Glutamatergic neuron (in vitro differentiated cells): Measurements from ENCODE around the gene AMPH. TPM values are rescaled to one million over a fixed set of nuclear protein-coding genes. Genes with fewer than 3 reads are reported as not detected.

ENCODE experiments used
- DNase-seq: peaks from one replicate; pipeline ENCODE4 v3.0.0; 2022
- H3K27ac Mint-ChIP-seq: one replicate; pipeline ENCODE4 v1.8.0; 2020; ENCODE audit warnings: mild to moderate bottlenecking, mixed read lengths, inconsistent platforms; ENCODE audit not compliant: unreplicated experiment
- H3K27me3 Mint-ChIP-seq: one replicate; pipeline ENCODE4 v1.8.0; 2020; ENCODE audit warnings: mild to moderate bottlenecking, moderate library complexity, mixed read lengths, inconsistent platforms; ENCODE audit not compliant: unreplicated experiment
- H3K36me3 Mint-ChIP-seq: one replicate; pipeline ENCODE4 v1.8.0; 2020; ENCODE audit warnings: mild to moderate bottlenecking, mixed read lengths, inconsistent platforms; ENCODE audit not compliant: unreplicated experiment
- H3K4me1 Mint-ChIP-seq: one replicate; pipeline ENCODE4 v1.8.0; 2020; ENCODE audit warnings: mild to moderate bottlenecking, low read depth, mixed read lengths, inconsistent platforms; ENCODE audit not compliant: unreplicated experiment
- H3K4me3 Mint-ChIP-seq: one replicate; pipeline ENCODE4 v1.8.0; 2020; ENCODE audit warnings: mild to moderate bottlenecking, mixed read lengths, inconsistent platforms; ENCODE audit not compliant: unreplicated experiment
- H3K9me3 Mint-ChIP-seq: one replicate; pipeline ENCODE4 v1.8.0; 2020; ENCODE audit warnings: mild to moderate bottlenecking, moderate library complexity, mixed read lengths, inconsistent platforms; ENCODE audit not compliant: unreplicated experiment
- total RNA-seq: library from RNA; stranded (reverse); fragmentation: NEBNext Ultra II Directional; extraction: Animal tissue kit (Norgen Biotek cat#: 25700); gene quantifications from one replicate; pipeline ENCODE4 v1.2.1, GENCODE V29; 2021; ENCODE audit not compliant: unreplicated experiment
- TF ChIP-seq, protein P1 (sequence below): fragments of 200-600 bp; sonication (generic); IDR thresholded peaks from one replicate; pipeline ENCODE4 v1.5.0; 2021; ENCODE audit not compliant: partially characterized antibody, unreplicated experiment

The AMPH gene
- total RNA-seq, 1 donor from 2014 or later, result 9.4 TPM

DNA sequence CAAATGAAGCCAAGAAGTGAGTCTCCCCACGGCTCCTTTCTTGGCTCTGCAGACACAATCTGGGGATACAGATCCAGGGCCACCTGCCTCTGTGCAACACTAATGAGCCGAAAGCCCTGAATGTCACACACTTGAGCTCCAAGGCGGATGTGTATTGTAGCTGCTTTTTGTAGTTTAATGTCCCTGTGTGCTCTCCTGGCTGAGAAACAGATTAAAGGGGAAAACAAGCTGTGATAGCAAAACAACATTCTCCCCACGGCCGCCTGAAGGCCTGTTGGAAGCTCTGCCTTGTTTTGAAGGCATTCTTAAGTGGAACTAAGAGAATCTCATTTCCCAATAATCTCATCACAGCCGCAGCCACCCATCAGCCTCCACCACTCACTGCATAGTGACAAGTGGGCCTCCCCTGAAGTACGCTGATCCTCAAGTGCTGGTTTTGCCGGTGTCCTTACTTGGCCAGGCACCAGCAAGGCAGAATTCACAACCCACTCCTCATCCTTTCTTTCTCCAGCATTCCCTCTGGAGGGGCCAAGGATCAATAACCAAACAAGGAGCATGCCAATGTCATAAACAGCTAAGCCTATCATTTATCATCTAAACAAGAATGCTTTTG is 44.4 kb upstream of the AMPH start:
- peaks cover 4% of the 10 kb centered on the region for H3K27me3 Mint-ChIP-seq
- TF ChIP-seq, protein P1, sequence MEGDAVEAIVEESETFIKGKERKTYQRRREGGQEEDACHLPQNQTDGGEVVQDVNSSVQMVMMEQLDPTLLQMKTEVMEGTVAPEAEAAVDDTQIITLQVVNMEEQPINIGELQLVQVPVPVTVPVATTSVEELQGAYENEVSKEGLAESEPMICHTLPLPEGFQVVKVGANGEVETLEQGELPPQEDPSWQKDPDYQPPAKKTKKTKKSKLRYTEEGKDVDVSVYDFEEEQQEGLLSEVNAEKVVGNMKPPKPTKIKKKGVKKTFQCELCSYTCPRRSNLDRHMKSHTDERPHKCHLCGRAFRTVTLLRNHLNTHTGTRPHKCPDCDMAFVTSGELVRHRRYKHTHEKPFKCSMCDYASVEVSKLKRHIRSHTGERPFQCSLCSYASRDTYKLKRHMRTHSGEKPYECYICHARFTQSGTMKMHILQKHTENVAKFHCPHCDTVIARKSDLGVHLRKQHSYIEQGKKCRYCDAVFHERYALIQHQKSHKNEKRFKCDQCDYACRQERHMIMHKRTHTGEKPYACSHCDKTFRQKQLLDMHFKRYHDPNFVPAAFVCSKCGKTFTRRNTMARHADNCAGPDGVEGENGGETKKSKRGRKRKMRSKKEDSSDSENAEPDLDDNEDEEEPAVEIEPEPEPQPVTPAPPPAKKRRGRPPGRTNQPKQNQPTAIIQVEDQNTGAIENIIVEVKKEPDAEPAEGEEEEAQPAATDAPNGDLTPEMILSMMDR, result no peak
- H3K27ac Mint-ChIP-seq, result no peak overlapping the region
- no peaks in the 10 kb centered on the region for H3K9me3 Mint-ChIP-seq
- no peak overlapping the region for H3K4me3 Mint-ChIP-seq
- H3K4me1 Mint-ChIP-seq, result no peaks in the 10 kb centered on the region
- DNase-seq, result no peak
- no peaks in the 10 kb centered on the region for H3K36me3 Mint-ChIP-seq

DNA sequence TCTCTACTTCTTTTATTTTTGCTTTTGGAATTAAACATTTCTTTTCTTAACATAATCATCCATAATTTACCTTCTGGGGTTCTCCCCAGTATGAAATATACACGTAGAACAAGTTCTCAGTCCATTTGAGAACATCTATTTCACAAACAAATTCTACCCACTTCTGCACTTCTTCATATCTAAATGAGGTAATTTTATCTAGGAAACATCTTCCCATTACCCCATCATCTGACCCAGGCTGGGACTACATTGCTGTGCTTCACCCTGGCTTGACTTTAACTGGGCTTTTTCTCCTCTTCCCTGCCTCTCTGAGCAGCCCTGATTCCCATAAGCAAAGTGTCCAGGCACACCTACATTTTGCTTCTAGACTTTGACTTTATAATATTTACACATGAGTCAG is 43.3 kb upstream of the AMPH start:
- H3K9me3 Mint-ChIP-seq, result no peaks in the 10 kb centered on the region
- TF ChIP-seq, protein P1, result no peak
- no peak for DNase-seq
- H3K27ac Mint-ChIP-seq, result no peak overlapping the region
- H3K27me3 Mint-ChIP-seq, result peaks cover 4% of the 10 kb centered on the region
- H3K4me1 Mint-ChIP-seq, result no peaks in the 10 kb centered on the region
- H3K4me3 Mint-ChIP-seq, result no peak overlapping the region
- H3K36me3 Mint-ChIP-seq, result no peaks in the 10 kb centered on the region

DNA sequence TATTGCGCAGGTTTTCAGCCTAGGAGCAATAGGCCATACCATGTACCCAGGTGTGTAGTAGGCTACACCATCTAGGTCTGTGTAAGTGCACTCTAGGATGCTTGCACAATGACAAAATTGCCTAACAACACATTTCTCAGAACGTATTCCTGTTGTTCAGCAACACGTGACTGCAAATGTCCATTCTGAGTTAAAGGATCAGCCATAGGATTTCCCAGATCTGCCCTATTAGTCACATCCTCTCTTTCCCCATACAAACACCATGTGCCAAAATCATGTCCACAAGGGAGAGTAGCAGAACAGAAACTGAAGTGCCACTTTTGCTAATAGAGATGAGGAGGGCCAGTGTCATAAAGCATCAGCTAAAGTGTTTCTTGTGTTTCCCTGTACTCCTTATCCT is 42.6 kb upstream of the AMPH start:
- Mint-ChIP-seq H3K4me1 (no peaks in the 10 kb centered on the region), H3K4me3 (no peak overlapping the region), H3K36me3 (no peaks in the 10 kb centered on the region), H3K27ac (no peak overlapping the region), H3K9me3 (no peaks in the 10 kb centered on the region), H3K27me3 (peaks cover 3% of the 10 kb centered on the region)
- no peak for DNase-seq
- TF ChIP-seq, protein P1, result no peak

DNA sequence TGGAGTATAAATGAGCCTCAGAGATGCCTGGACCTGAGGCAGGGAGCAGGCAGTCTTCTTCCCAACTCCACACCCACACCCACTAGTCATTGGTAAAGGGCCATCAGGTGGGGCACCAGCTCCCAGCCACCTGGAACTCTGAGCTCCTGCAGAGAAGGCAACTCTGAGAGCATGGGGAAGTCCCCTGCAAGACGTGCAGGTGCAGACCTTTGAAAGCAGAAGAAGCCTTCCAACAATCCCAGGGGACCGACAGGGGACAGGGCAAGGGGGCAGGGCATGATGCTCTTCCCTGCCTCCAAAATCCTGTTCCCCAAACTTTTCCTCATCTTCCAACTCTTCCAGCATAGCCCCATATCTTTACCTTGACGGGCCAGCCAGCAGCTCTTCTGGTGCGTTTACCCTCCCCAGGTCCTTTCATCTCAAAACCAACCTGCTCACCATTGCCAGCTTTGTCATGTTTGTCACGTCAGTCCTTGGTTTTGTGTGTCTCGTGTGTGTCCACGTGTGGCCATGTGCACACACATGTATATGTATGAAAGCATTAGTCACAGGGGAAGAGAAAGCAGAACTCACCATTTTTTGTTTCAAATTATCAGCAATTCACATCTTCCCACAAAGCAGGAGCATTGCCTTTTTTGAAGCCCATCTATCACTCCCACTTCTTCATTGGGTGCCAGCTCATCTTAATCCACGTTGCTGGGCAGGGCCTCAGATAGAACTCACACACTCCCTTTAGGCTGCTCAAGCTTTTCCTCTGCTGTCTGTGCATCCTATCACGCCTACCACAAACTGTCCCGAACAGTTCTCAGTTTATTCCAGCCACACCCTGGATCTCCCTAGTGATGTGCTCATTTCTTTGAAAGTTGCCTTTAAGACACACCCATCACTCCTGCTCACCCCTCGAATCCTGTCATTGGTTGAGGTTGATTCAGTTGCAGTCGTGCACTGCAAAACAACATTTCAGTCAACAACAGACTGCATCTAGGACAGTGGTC is 41.0 kb upstream of the AMPH start:
- no peak for DNase-seq
- TF ChIP-seq, protein P1, result no peak
- H3K27ac Mint-ChIP-seq, result no peak overlapping the region
- H3K27me3 Mint-ChIP-seq, result peaks cover 6% of the 10 kb centered on the region
- H3K4me3 Mint-ChIP-seq, result no peak overlapping the region
- no peaks in the 10 kb centered on the region for H3K4me1 Mint-ChIP-seq
- no peaks in the 10 kb centered on the region for H3K36me3 Mint-ChIP-seq
- H3K9me3 Mint-ChIP-seq, result no peaks in the 10 kb centered on the region
